Spleen (tissue), 11 donors: ENCODE measurements around the gene LRWD1. TPM values are rescaled to one million over a fixed set of nuclear protein-coding genes. Genes with fewer than 3 reads are reported as not detected.

ENCODE experiments used
- DNase-seq: peaks from one replicate; pipeline ENCODE4 v3.0.0-alpha.2; 2020
- H3K27ac ChIP-seq, 8 donors: fragments of 200-600 bp; sonication (generic) in 7 of 8; 1 replicate in 4 of 8; 2 replicates in 4 of 8; pipeline versions ENCODE4 v1.5.0 to v1.8.0; 2016 to 2021; ENCODE audit warnings: inconsistent platforms in 4 of 8, mild to moderate bottlenecking in 4 of 8, moderate library complexity in 1 of 8
- H3K27me3 ChIP-seq, 7 donors: fragments of 200-600 bp; sonication (generic) in 6 of 7; replicated peaks in 1 of 7; 1 replicate in 4 of 7; 2 replicates in 3 of 7; pipeline versions ENCODE4 v1.5.0 to v1.8.0; 2016 to 2021; ENCODE audit warnings: inconsistent platforms in 3 of 7, mild to moderate bottlenecking in 1 of 7
- H3K36me3 ChIP-seq, 6 donors: fragments of 200-600 bp; sonication (generic) in 5 of 6; 1 replicate in 4 of 6; 2 replicates in 2 of 6; pipeline versions ENCODE4 v1.5.0 to v1.8.0; 2016 to 2021; ENCODE audit warnings: inconsistent platforms in 2 of 6
- H3K4me1 ChIP-seq, 6 donors: fragments of 200-600 bp; sonication (generic) in 5 of 6; 1 replicate in 3 of 6; 2 replicates in 3 of 6; pipeline versions ENCODE4 v1.5.0 to v1.8.0; 2016 to 2021; ENCODE audit warnings: inconsistent platforms in 3 of 6
- H3K4me3 ChIP-seq, 8 donors: fragments of 200-600 bp; sonication (generic) in 7 of 8; 1 replicate in 4 of 8; 2 replicates in 4 of 8; pipeline versions ENCODE4 v1.5.0 to v1.8.0; 2016 to 2021; ENCODE audit warnings: inconsistent platforms in 4 of 8, mild to moderate bottlenecking in 4 of 8, moderate library complexity in 2 of 8
- H3K9me3 ChIP-seq, 8 donors: fragments of 200-600 bp; sonication (generic) in 7 of 8; 1 replicate in 4 of 8; 2 replicates in 4 of 8; pipeline versions ENCODE4 v1.5.0 to v1.8.0; 2016 to 2021; ENCODE audit warnings: inconsistent platforms in 4 of 8
- POLR2A ChIP-seq, 3 donors: fragments of 450-650 bp; IDR thresholded peaks; one replicate each; pipeline ENCODE4 v1.5.1; 2017; ENCODE audit warnings: antibody characterized with exemption in 3 of 3, mild to moderate bottlenecking in 1 of 3
- POLR2AphosphoS5 ChIP-seq, 3 donors: sonication (generic); formaldehyde crosslinking; IDR thresholded peaks; one replicate each; pipeline ENCODE4 v1.5.1; 2017; ENCODE audit warnings: antibody characterized with exemption in 3 of 3
- WGBS, 5 donors: extraction: QIAGEN DNeasy Blood & Tissue Kit in 3 of 5; methylation state at CpG; one replicate each; pipeline versions ENCODE4 v1.1.5 to v1.1.7; 2013 to 2018; 5-methylcytosine and 5-hydroxymethylcytosine counted together
- intact Hi-C: fragments of 100-400 bp; cut with DNase I; formaldehyde crosslinking; loops from one replicate; pipeline ENCODE4 v1.15.0; 2023; ENCODE audit warnings: low total_unique reads
- polyA plus RNA-seq, 3 donors: library from polyadenylated mRNA; stranded (reverse); fragments of 200-250 nt; gene quantifications; one replicate each; pipeline ENCODE4 v1.2.1, GENCODE V29; 2013
- total RNA-seq, 7 donors: library from RNA; depleted of rRNA in 3 of 7; stranded (reverse); fragments of >200 nt in 3 of 7; fragmentation: NEBNext Ultra II Directional in 4 of 7; extraction: Animal tissue kit (Norgen Biotek cat#: 25700) in 4 of 7; gene quantifications; one replicate each; pipeline versions ENCODE4 v1.1.0 to v1.2.1, GENCODE V29; 2016 to 2021
- TF ChIP-seq, protein P1 (sequence below), 11 experiments: fragments of 200-600 bp in 7 of 11; fragments of 450-650 bp in 4 of 11; sonication (generic) in 4 of 11; IDR thresholded peaks in 8 of 11; conservative IDR thresholded peaks in 3 of 11; 1 replicate in 7 of 11; 2 replicates in 4 of 11; pipeline versions ENCODE4 v1.4.0 to v1.8.0; 2016 to 2021; ENCODE audit warnings: antibody characterized with exemption in 11 of 11, inconsistent platforms in 4 of 11, mild to moderate bottlenecking in 1 of 11
- donor health status: healthy with polysubstance abuse.
- donor health status: DM: no; HTN: no; CAD: no; lungs with moderate emphysema.
- donor health status: DM: no; HTN: no; CAD: no.
- donor health status: Bipolar disorder and iron deficiency.
- donor health status: healthy.
- donor health status: DM: no; HTN: no; CAD: no.
- donor health status: DM: yes; HTN: yes; CAD: no.

The LRWD1 gene
- total and polyA plus RNA-seq, 10 donors = 19.9 to 42.2 (median 27.3) TPM

DNA sequence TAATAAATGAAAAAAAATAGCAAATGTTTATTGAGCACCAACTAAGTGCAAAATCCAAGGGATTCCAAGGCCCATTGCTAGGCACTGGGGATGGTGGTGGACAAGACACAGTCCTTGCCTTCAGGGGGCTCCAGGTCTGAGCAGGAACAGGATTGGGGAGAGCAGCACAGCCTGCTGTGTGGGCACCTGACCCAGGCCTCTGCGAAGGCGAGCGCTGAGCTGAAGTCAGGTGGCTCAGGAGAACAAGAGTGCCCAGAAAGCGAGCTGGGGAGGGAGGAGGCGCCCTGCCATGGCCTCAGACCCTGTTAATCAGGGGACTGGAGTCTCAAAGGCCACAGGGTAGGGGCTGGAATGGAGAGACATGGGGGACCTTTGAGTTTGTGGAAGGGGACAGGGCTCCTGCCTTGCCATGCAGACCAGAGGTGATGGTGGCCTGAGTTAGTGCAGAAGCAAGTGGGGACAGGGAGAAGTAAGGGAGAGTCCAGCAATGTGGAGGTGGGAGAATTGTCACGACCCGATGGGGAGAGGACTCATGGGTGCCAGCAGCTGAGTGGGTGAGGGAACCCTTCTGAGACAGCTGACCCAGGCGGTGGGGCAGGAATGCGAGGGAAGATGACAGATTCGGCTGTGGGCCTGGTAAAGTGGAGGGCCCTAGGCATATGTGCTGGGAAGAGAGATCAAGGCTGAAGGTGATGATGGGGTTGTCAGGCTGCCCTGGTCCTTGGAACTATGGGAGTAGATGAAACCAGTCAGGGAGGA, 35.5 kb upstream of the LRWD1 start:
- DNase-seq = no peak
- Histone ChIP-seq H3K27ac (peak overlapping the region; percentile 38 to 99 (median 98)), H3K4me3 (peak overlapping the region in 1 of 8 donors; percentile 98), H3K27me3 (no peaks in the 10 kb centered on the region), H3K4me1 (peaks cover 51 to 96% (median 85%) of the 10 kb centered on the region in 6 donors), H3K36me3 (peaks cover 0 to 32% (median 6%) of the 10 kb centered on the region in 6 donors), H3K9me3 (no peaks in the 10 kb centered on the region)
- TF ChIP-seq POLR2A (IDR thresholded peaks at IDR 0.05) (no peak), POLR2AphosphoS5 (IDR thresholded peaks at IDR 0.05) (peak in 2 of 3 donors; percentile 17 to 53)
- intact Hi-C loops = no loop called here
- 93 to 96% (median 95%) methylated on average over 10 of the region's 10 CpGs for WGBS, 5 donors

DNA sequence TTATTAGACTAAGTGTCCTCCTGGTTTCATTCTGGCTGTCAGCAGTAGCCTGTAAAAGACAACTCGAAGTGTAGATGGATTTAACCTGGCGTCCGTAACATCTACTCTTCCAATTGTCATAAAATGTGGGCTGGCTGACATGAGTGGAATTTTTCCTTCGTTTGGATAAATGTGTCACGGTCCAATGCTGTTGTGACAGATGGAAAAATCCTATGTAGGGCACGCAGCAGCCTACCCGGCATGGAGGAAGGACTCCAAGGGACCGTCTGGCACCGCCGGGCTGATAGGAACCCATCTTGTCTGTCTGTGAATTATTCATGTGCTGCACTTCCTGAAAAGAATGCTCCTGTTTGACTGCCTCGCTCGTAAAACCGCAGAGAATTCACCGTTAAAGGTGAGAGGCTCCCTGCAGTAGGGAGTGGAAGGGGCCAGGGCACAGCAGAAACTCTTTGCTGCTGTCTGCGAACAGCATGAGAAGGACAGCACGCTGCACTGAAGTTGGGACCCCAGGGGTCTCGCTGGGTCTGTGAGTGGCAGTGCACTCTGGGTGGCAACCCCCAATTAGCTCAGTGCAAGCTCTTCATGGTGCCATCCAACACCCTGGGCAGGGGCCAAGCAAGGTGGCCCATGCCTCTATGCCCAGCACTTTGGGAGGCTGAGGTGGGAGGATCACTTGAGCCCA, 33.0 kb upstream of the LRWD1 start:
- Histone ChIP-seq H3K4me1 (peaks cover 37 to 96% (median 83%) of the 10 kb centered on the region in 6 donors), H3K27ac (peak overlapping the region; percentile 82 to 99 (median 98)), H3K36me3 (peaks cover 0 to 23% (median 8%) of the 10 kb centered on the region in 6 donors), H3K4me3 (peak overlapping the region in 1 of 8 donors; percentile 98), H3K27me3 (no peaks in the 10 kb centered on the region), H3K9me3 (no peaks in the 10 kb centered on the region)
- intact Hi-C loops = no loop called here
- TF ChIP-seq, protein P1, sequence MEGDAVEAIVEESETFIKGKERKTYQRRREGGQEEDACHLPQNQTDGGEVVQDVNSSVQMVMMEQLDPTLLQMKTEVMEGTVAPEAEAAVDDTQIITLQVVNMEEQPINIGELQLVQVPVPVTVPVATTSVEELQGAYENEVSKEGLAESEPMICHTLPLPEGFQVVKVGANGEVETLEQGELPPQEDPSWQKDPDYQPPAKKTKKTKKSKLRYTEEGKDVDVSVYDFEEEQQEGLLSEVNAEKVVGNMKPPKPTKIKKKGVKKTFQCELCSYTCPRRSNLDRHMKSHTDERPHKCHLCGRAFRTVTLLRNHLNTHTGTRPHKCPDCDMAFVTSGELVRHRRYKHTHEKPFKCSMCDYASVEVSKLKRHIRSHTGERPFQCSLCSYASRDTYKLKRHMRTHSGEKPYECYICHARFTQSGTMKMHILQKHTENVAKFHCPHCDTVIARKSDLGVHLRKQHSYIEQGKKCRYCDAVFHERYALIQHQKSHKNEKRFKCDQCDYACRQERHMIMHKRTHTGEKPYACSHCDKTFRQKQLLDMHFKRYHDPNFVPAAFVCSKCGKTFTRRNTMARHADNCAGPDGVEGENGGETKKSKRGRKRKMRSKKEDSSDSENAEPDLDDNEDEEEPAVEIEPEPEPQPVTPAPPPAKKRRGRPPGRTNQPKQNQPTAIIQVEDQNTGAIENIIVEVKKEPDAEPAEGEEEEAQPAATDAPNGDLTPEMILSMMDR (IDR thresholded peaks at IDR 0.05 in 8 of 11, conservative IDR thresholded peaks at IDR 0.05 in 3 of 11) = no peak
- TF ChIP-seq POLR2A (IDR thresholded peaks at IDR 0.05) (no peak), POLR2AphosphoS5 (IDR thresholded peaks at IDR 0.05) (peak; percentile 59 to 69 (median 61))
- peak; percentile 86 for DNase-seq
- WGBS, 5 donors = 32 to 36% (median 33%) methylated on average over 14 to 17 of the region's 17 CpGs

DNA sequence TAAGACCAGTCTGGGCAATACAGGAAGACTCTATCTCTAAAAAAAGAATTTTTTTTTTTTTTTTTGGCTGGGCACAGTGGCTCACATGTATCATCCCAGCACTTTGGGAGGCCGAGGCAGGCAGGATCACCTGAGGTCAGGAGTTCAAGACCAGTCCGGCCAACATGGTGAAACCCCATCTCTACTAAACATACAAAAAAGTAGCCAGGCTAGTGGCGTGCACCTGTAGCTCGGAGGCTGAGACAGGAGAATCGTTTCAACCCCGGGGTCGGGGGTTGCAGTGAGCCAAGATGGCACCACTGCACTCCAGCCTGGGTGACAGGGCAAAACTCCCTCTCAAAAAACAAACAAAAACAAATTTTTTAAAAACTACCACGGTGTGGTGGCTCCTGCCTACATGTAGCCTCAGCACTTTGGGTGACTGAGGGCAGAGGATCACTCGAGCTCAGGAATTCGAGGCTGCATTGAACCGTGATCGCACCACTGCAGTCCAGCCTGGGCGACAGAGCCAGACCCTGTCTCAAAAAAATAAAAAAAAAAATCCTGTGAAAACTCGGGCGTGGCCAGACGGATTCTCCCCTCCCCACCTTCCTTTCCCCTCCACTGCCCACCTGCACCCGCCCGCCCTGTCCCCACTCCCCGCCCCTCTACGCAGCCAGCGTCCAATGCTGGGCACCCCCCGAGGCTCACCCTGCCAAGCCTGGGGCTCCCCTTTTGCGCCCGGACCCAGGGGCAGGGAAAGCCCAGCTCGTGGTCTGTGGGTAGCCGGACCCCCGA, 32.2 kb upstream of the LRWD1 start:
- DNase-seq = no peak
- H3K4me1 ChIP-seq = peaks cover 30 to 96% (median 75%) of the 10 kb centered on the region in 6 donors
- no peaks in the 10 kb centered on the region for H3K9me3 ChIP-seq
- 31 to 41% (median 37%) methylated on average over 22 to 27 of the region's 27 CpGs for WGBS, 5 donors
- H3K4me3 ChIP-seq = peak overlapping the region; percentile 16 to 98 (median 92)
- peak overlapping the region; percentile 82 to 99 (median 98) for H3K27ac ChIP-seq
- TF ChIP-seq POLR2AphosphoS5 (IDR thresholded peaks at IDR 0.05) (no peak), POLR2A (IDR thresholded peaks at IDR 0.05) (no peak)
- TF ChIP-seq, protein P1 (IDR thresholded peaks at IDR 0.05 in 8 of 11, conservative IDR thresholded peaks at IDR 0.05 in 3 of 11) = no peak
- H3K27me3 ChIP-seq = no peaks in the 10 kb centered on the region
- peaks cover 0 to 23% (median 15%) of the 10 kb centered on the region in 6 donors for H3K36me3 ChIP-seq
- intact Hi-C loops = no loop called here

DNA sequence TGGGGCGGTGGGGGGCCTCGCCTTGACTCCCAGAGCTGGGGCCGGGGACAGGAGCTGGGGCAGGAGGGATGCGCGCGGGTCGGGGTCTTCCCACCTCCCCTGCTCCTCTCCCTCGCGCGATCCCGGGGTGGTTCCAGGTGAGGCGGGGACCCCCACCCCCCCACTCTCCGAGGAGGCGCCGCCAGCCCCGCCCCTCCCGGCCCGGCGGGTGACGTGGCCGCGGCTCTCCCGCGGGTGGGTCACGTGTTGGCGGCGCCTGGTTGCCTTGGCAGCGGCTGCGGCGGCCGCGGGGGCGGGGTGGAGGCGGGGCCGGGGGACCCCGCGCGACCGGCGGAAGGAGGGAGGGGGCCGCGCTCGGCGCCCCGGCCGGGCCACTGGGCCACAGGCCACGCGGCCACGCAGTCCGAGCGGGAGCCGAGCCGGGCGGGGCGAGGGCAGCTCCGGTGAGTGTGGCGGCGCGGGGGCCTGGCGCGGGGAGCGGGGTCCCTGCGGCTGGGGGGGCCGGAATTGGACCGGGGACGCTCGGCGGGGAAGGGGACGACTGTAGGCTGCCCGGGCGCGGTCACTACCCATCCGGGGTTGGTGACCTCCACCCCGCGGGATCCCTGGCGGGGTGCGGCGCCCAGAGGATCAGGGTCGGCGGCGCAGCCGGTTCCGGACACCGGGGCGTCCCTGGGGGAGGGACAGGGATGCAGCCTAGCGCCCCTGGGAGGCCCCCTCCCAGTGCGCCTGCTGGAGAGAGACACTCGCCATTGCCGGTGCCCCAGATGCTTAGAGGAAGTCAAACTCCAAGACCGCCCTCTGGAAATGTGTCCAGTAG, 31.4 kb upstream of the LRWD1 start, which contains the start of gene ORAI2:
Gene ORAI2, plus strand, starts transcription at position 357 of the 820 bp plus-strand sequence. CDS start 5,382 bp downstream, outside the sequence.
- TF ChIP-seq, protein P1 (IDR thresholded peaks at IDR 0.05 in 8 of 11, conservative IDR thresholded peaks at IDR 0.05 in 3 of 11) = no peak
- peak; percentile 72 to 82 (median 76) for TF ChIP-seq POLR2AphosphoS5 (IDR thresholded peaks at IDR 0.05)
- H3K27ac ChIP-seq = peak within 1 kb of the TSS; percentile 82 to 99 (median 98)
- 0 to 1% (median 1%) methylated on average over 29 to 90 of the region's 90 CpGs for WGBS, 5 donors

More for the DNA sequence above, 31.4 kb upstream of the LRWD1 start, which contains the start of gene ORAI2:
- intact Hi-C loops = no loop called here
- peaks cover 0 to 28% (median 18%) of the 10 kb centered on the region in 6 donors for H3K36me3 ChIP-seq
- H3K4me3 ChIP-seq = peak within 1 kb of the TSS; percentile 87 to 98 (median 94)
- peaks cover 27 to 96% (median 69%) of the 10 kb centered on the region in 6 donors for H3K4me1 ChIP-seq
- DNase-seq = peak; percentile 98
- no peaks in the 10 kb centered on the region for H3K9me3 ChIP-seq
- no peaks in the 10 kb centered on the region for H3K27me3 ChIP-seq
